PFSK-1 (cell line): ENCODE data around the gene PARD6G.

ENCODE experiments used
- FOXP2 ChIP-seq: optimal IDR thresholded peaks from 2 replicates; pipeline ENCODE3; 2011; ENCODE audit warnings: borderline replicate concordance, control low read depth, inconsistent platforms; ENCODE audit not compliant: insufficient read depth; ENCODE audit errors: extremely low read length, extremely low read depth
- POLR2AphosphoS5 ChIP-seq: IDR thresholded peaks from 2 replicates; pipeline ENCODE4 v1.6.1; 2012; ENCODE audit warnings: low read depth, mild to moderate bottlenecking, control low read depth, low read length, moderate library complexity
- SIN3A ChIP-seq: IDR thresholded peaks from 2 replicates; pipeline ENCODE4 v1.6.1; 2012; ENCODE audit warnings: mild to moderate bottlenecking, low read length, moderate library complexity, borderline replicate concordance; ENCODE audit not compliant: insufficient read depth
- TF ChIP-seq, protein P1 (sequence below), 2 experiments: IDR thresholded peaks; 2 replicates each; pipeline versions ENCODE4 v1.6.1 to v1.8.0; 2011 to 2012; ENCODE audit warnings: low read depth in 2 of 2, low read length in 2 of 2, control low read depth in 1 of 2, inconsistent platforms in 1 of 2, mild to moderate bottlenecking in 1 of 2, moderate library complexity in 1 of 2; ENCODE audit not compliant: insufficient read depth in 1 of 2

DNA sequence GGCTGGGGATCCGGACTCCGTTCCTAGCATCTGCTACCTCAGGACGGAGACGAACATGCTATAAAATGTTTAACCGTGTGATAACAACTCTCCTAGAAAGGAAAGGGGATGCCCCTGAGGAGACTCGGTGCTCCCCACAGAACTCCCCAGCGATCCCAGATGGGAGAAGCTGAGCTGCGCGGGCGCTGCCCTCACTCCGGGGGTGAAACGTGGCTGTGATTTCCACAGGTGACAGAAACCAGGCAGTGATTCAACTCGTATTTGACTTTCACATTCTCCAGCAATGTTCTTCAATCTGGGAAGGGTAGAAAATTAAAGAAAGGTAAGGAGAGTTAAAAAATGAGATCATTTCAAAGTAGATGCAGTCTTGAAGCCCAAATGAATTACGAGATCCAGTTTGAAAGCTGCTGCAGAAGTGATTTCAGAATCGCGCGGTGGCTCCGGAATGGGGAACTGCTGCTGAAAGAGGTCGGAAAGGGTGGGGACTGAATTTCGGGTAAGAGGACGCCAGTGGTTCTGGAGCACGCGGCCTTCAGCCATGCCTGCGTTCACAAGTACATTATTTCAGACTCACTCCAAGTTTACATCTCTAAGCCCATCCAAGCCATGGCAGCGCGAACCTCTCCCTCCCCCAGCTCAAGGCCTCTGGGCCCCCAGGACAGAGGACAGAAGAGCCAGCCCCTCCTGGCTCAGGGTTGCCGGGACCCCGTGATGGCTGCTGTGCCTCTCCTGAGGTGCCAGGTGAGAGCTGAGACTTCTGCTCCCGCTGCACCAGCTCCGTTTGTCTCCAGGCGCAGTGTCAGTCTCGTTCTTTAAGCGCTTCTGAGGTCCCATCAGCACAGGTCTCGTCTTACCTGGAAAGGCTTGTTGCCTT lies 98.8 kb downstream of the PARD6G start:
- TF ChIP-seq POLR2AphosphoS5 (no peak), SIN3A (no peak), FOXP2 (no peak)
- TF ChIP-seq, protein P1, sequence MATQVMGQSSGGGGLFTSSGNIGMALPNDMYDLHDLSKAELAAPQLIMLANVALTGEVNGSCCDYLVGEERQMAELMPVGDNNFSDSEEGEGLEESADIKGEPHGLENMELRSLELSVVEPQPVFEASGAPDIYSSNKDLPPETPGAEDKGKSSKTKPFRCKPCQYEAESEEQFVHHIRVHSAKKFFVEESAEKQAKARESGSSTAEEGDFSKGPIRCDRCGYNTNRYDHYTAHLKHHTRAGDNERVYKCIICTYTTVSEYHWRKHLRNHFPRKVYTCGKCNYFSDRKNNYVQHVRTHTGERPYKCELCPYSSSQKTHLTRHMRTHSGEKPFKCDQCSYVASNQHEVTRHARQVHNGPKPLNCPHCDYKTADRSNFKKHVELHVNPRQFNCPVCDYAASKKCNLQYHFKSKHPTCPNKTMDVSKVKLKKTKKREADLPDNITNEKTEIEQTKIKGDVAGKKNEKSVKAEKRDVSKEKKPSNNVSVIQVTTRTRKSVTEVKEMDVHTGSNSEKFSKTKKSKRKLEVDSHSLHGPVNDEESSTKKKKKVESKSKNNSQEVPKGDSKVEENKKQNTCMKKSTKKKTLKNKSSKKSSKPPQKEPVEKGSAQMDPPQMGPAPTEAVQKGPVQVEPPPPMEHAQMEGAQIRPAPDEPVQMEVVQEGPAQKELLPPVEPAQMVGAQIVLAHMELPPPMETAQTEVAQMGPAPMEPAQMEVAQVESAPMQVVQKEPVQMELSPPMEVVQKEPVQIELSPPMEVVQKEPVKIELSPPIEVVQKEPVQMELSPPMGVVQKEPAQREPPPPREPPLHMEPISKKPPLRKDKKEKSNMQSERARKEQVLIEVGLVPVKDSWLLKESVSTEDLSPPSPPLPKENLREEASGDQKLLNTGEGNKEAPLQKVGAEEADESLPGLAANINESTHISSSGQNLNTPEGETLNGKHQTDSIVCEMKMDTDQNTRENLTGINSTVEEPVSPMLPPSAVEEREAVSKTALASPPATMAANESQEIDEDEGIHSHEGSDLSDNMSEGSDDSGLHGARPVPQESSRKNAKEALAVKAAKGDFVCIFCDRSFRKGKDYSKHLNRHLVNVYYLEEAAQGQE (IDR thresholded peaks at IDR 0.05; ENCODE audit: insufficient read depth in 1 of 2, low read depth in 2 of 2, low read length in 2 of 2) = no peak
